ENCODE results near the gene PRAME. TPM values are rescaled to one million over a fixed set of nuclear protein-coding genes. Genes with fewer than 3 reads are reported as not detected.

PRAME gene
- total RNA-seq, 1 donor from 2014 or later, result not detected

GRCh38 chr22:22535662-22536061 lies 23.4 kb downstream of the PRAME start:
- Histone ChIP-seq H3K36me3 (ENCODE audit: insufficient read depth, low read length) (no peaks in the 10 kb centered on the region), H3K27me3 (ENCODE audit: insufficient read depth, low read length) (no peaks in the 10 kb centered on the region), H3K79me2 (ENCODE audit: insufficient read depth, low read length) (no peaks in the 10 kb centered on the region), H2AFZ (ENCODE audit: low read depth, low read length) (no peak overlapping the region), H3K4me1 (ENCODE audit: insufficient read depth, low read length) (no peaks in the 10 kb centered on the region), H3K9ac (ENCODE audit: low read length) (no peak overlapping the region), H3K9me3 (ENCODE audit: insufficient read depth, low read depth, low read length) (no peaks in the 10 kb centered on the region), H3K4me2 (ENCODE audit: low read length) (no peak overlapping the region), H3K27ac (ENCODE audit: low read depth, low read length) (no peak overlapping the region), H4K20me1 (ENCODE audit: insufficient read depth, low read length) (no peaks in the 10 kb centered on the region), H3K4me3 (ENCODE audit: insufficient read depth, low read depth, low read length) (no peak overlapping the region)
- TF ChIP-seq CTCF (IDR thresholded peaks at IDR 0.05; ENCODE audit: insufficient read depth, low read depth, low read length) (no peak), EZH2 (IDR thresholded peaks at IDR 0.05; ENCODE audit: insufficient read depth, low read length) (no peak)
- DNase-seq (ENCODE audit: low read depth) (no peak), FAIRE-seq (no peak)
- H3K4me1 Mint-ChIP-seq (ENCODE audit: low read depth, unreplicated experiment), result no peaks in the 10 kb centered on the region
- H3K9me3 Mint-ChIP-seq (ENCODE audit: unreplicated experiment), result peaks cover 6% of the 10 kb centered on the region
- peaks cover 51% of the 10 kb centered on the region for H3K27me3 Mint-ChIP-seq (ENCODE audit: low read depth, unreplicated experiment)
- H3K4me3 Mint-ChIP-seq (ENCODE audit: unreplicated experiment), result no peak overlapping the region
- H3K27ac Mint-ChIP-seq (ENCODE audit: unreplicated experiment), result no peak overlapping the region
- H3K36me3 Mint-ChIP-seq (ENCODE audit: low read depth, unreplicated experiment), result no peaks in the 10 kb centered on the region

- Histone ChIP-seq H3K27ac (ENCODE audit: low read depth, low read length) (no peak overlapping the region), H3K36me3 (ENCODE audit: insufficient read depth, low read length) (no peaks in the 10 kb centered on the region), H3K9ac (ENCODE audit: low read length) (no peak overlapping the region), H4K20me1 (ENCODE audit: insufficient read depth, low read length) (no peaks in the 10 kb centered on the region), H2AFZ (ENCODE audit: low read depth, low read length) (no peak overlapping the region), H3K4me2 (ENCODE audit: low read length) (no peak overlapping the region), H3K79me2 (ENCODE audit: insufficient read depth, low read length) (no peaks in the 10 kb centered on the region), H3K9me3 (ENCODE audit: insufficient read depth, low read depth, low read length) (no peaks in the 10 kb centered on the region), H3K4me1 (ENCODE audit: insufficient read depth, low read length) (no peaks in the 10 kb centered on the region), H3K4me3 (ENCODE audit: insufficient read depth, low read depth, low read length) (no peak overlapping the region), H3K27me3 (ENCODE audit: insufficient read depth, low read length) (no peaks in the 10 kb centered on the region)
- no peak for TF ChIP-seq CTCF (IDR thresholded peaks at IDR 0.05; ENCODE audit: insufficient read depth, low read depth, low read length)
- TF ChIP-seq EZH2 (IDR thresholded peaks at IDR 0.05; ENCODE audit: insufficient read depth, low read length), result no peak
- DNase-seq (ENCODE audit: low read depth) (no peak), FAIRE-seq (no peak)
- H3K36me3 Mint-ChIP-seq (ENCODE audit: low read depth, unreplicated experiment), result no peaks in the 10 kb centered on the region
- no peaks in the 10 kb centered on the region for H3K4me1 Mint-ChIP-seq (ENCODE audit: low read depth, unreplicated experiment)
- H3K27me3 Mint-ChIP-seq (ENCODE audit: low read depth, unreplicated experiment), result peaks cover 47% of the 10 kb centered on the region
- H3K4me3 Mint-ChIP-seq (ENCODE audit: unreplicated experiment), result no peak overlapping the region
- no peak overlapping the region for H3K27ac Mint-ChIP-seq (ENCODE audit: unreplicated experiment)
- H3K9me3 Mint-ChIP-seq (ENCODE audit: unreplicated experiment), result peaks cover 2% of the 10 kb centered on the region
Observed at GRCh38 chr22:22534604-22535415, 24.3 kb downstream of the PRAME start.

- no peak for TF ChIP-seq CTCF (IDR thresholded peaks at IDR 0.05; ENCODE audit: insufficient read depth, low read depth, low read length)
- TF ChIP-seq EZH2 (IDR thresholded peaks at IDR 0.05; ENCODE audit: insufficient read depth, low read length), result no peak
- DNase-seq (ENCODE audit: low read depth) (no peak), FAIRE-seq (no peak)
- Mint-ChIP-seq H3K4me3 (ENCODE audit: unreplicated experiment) (no peak overlapping the region), H3K36me3 (ENCODE audit: low read depth, unreplicated experiment) (no peaks in the 10 kb centered on the region), H3K27me3 (ENCODE audit: low read depth, unreplicated experiment) (peaks cover 44% of the 10 kb centered on the region), H3K27ac (ENCODE audit: unreplicated experiment) (no peak overlapping the region), H3K4me1 (ENCODE audit: low read depth, unreplicated experiment) (no peaks in the 10 kb centered on the region), H3K9me3 (ENCODE audit: unreplicated experiment) (peaks cover 2% of the 10 kb centered on the region)
- Histone ChIP-seq H3K4me3 (ENCODE audit: insufficient read depth, low read depth, low read length) (no peak overlapping the region), H3K9ac (ENCODE audit: low read length) (no peak overlapping the region), H2AFZ (ENCODE audit: low read depth, low read length) (no peak overlapping the region), H3K9me3 (ENCODE audit: insufficient read depth, low read depth, low read length) (no peaks in the 10 kb centered on the region), H3K79me2 (ENCODE audit: insufficient read depth, low read length) (no peaks in the 10 kb centered on the region), H4K20me1 (ENCODE audit: insufficient read depth, low read length) (no peaks in the 10 kb centered on the region), H3K27me3 (ENCODE audit: insufficient read depth, low read length) (no peaks in the 10 kb centered on the region), H3K4me2 (ENCODE audit: low read length) (no peak overlapping the region), H3K36me3 (ENCODE audit: insufficient read depth, low read length) (no peaks in the 10 kb centered on the region), H3K27ac (ENCODE audit: low read depth, low read length) (no peak overlapping the region), H3K4me1 (ENCODE audit: insufficient read depth, low read length) (no peaks in the 10 kb centered on the region)
Observed at GRCh38 chr22:22533863-22534262, 25.2 kb downstream of the PRAME start.

All from astrocyte (in vitro differentiated cells and primary cell).